WERI-Rb-1 (cell line): ENCODE results near the gene SLC24A2.

ENCODE experiments used
- DNase-seq: peaks from one replicate; pipeline ENCODE4 v3.0.0-alpha.2; 2020
- H3K27ac ChIP-seq: fragments of 250-450 bp; sonication (Bioruptor Pico); 2 replicates; pipeline ENCODE4 v1.5.1; 2020; ENCODE audit warnings: mild to moderate bottlenecking, moderate library complexity
- H3K27me3 ChIP-seq: fragments of 250-450 bp; sonication (Bioruptor Pico); 2 replicates; pipeline ENCODE4 v1.5.1; 2021; ENCODE audit warnings: mild to moderate bottlenecking, low read depth, moderate library complexity; ENCODE audit not compliant: insufficient read depth, severe bottlenecking
- H3K36me3 ChIP-seq: fragments of 250-450 bp; sonication (Bioruptor Pico); 2 replicates; pipeline ENCODE4 v1.5.1; 2020; ENCODE audit warnings: mild to moderate bottlenecking, moderate library complexity
- H3K4me3 ChIP-seq: 2 replicates; pipeline ENCODE4 v1.5.1; 2011; ENCODE audit warnings: low read depth, mild to moderate bottlenecking, control low read depth, low read length
- H3K9me3 ChIP-seq: fragments of 250-450 bp; sonication (Bioruptor Pico); 2 replicates; pipeline ENCODE4 v1.5.1; 2021; ENCODE audit warnings: mild to moderate bottlenecking, moderate library complexity; ENCODE audit not compliant: severe bottlenecking
- CTCF ChIP-seq: IDR thresholded peaks from 2 replicates; pipeline ENCODE4 v1.5.1; 2011; ENCODE audit warnings: low read depth, mild to moderate bottlenecking, control low read depth, inconsistent platforms, low read length

SLC24A2 gene

GRCh38 chr9:19788152-19788551, 685 bp downstream of the SLC24A2 start:
- peak; percentile 86 for DNase-seq
- no peak for TF ChIP-seq CTCF
- Histone ChIP-seq H3K4me3 (peak overlapping the region; percentile 44), H3K36me3 (no peaks in the 10 kb centered on the region), H3K27me3 (peaks cover 22% of the 10 kb centered on the region), H3K27ac (no peak overlapping the region), H3K9me3 (no peaks in the 10 kb centered on the region)

- H3K4me3 ChIP-seq = no peak overlapping the region; the same call in 1 of the 2 replicates
- TF ChIP-seq CTCF = no peak
These were observed 1.2 kb downstream of the SLC24A2 start for GRCh38 chr9:19787672-19788071.

GRCh38 chr9:19785230-19785629, 3.6 kb downstream of the SLC24A2 start:
- TF ChIP-seq CTCF = no peak
- Histone ChIP-seq H3K27ac (no peak overlapping the region), H3K36me3 (no peaks in the 10 kb centered on the region)

More at GRCh38 chr9:19787672-19788071, 1.2 kb downstream of the SLC24A2 start:
- Histone ChIP-seq H3K27ac (no peak overlapping the region), H3K27me3 (peaks cover 22% of the 10 kb centered on the region), H3K36me3 (no peaks in the 10 kb centered on the region), H3K9me3 (no peaks in the 10 kb centered on the region)
- DNase-seq = no peak

GRCh38 chr9:19784136-19784535, 4.7 kb downstream of the SLC24A2 start:
- Histone ChIP-seq H3K27me3 (peaks cover 13% of the 10 kb centered on the region), H3K36me3 (no peaks in the 10 kb centered on the region), H3K4me3 (no peak overlapping the region), H3K27ac (no peak overlapping the region), H3K9me3 (no peaks in the 10 kb centered on the region)
- no peak for TF ChIP-seq CTCF
- no peak for DNase-seq

More at GRCh38 chr9:19785230-19785629, 3.6 kb downstream of the SLC24A2 start:
- Histone ChIP-seq H3K27me3 (peaks cover 22% of the 10 kb centered on the region), H3K9me3 (no peaks in the 10 kb centered on the region), H3K4me3 (no peak overlapping the region)
- DNase-seq = no peak

- no peak for TF ChIP-seq CTCF
- Histone ChIP-seq H3K27ac (no peak overlapping the region), H3K36me3 (no peaks in the 10 kb centered on the region), H3K4me3 (no peak overlapping the region), H3K27me3 (peaks cover 7% of the 10 kb centered on the region), H3K9me3 (no peaks in the 10 kb centered on the region)
- no peak for DNase-seq
These were observed 5.3 kb downstream of the SLC24A2 start for GRCh38 chr9:19783500-19783899.

- TF ChIP-seq CTCF = no peak
These were observed 6.8 kb downstream of the SLC24A2 start for GRCh38 chr9:19782005-19782404.

More at GRCh38 chr9:19782005-19782404, 6.8 kb downstream of the SLC24A2 start:
- H3K9me3 ChIP-seq = no peaks in the 10 kb centered on the region
- DNase-seq = no peak
- no peak overlapping the region for H3K27ac ChIP-seq
- H3K4me3 ChIP-seq = no peak overlapping the region
- no peaks in the 10 kb centered on the region for H3K36me3 ChIP-seq
- H3K27me3 ChIP-seq = no peaks in the 10 kb centered on the region
